ENCODE data around the gene FAM107B.

DNA sequence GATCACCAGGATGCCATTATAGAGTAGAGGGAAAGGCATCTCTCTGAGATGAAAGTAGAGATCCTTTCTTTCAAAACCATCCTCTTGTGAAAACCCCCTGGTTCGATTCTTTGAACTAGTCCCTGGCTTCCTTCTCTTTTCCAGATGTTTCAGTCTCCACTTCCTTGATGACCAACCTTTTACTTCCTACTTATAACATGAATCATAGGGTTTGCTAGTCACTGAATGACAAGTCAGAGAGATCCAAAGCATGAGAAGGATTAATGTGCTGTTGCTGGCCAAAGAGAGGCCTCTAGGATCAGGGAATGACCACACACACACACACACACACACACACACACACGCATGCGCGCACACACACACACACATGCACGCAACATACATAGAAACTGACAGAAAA, 282.9 kb downstream of the FAM107B start:
- TF ChIP-seq PAX8 (CRISPR knock-in tag; IDR thresholded peaks at IDR 0.05; ENCODE audit: borderline replicate concordance), result no peak
- TF ChIP-seq ZFP37 (CRISPR knock-in tag; IDR thresholded peaks at IDR 0.05; ENCODE audit: borderline replicate concordance), result no peak
- no peak for TF ChIP-seq JUN (CRISPR knock-in tag; IDR thresholded peaks at IDR 0.05)
- no peak for TF ChIP-seq ZNF10 (CRISPR knock-in tag; IDR thresholded peaks at IDR 0.05; ENCODE audit: borderline replicate concordance, low read depth)
- TF ChIP-seq, protein P1, sequence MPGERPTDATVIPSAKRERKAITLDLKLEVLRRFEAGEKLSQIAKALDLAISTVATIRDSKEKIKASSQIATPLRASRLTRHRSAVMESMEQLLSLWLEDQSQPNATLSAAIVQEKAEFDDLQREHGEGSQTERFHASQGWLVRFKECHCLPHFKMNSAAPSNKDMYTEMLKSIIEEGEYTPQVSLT (CRISPR knock-in tag; IDR thresholded peaks at IDR 0.05; ENCODE audit: borderline replicate concordance, low read depth), result no peak
